GM23338 (cell line): ENCODE measurements around the gene DENND5B. TPM values are rescaled to one million over a fixed set of nuclear protein-coding genes. Genes with fewer than 3 reads are reported as not detected.

ENCODE experiments used
- ATAC-seq: fragments of 200-7000 bp; cut with Tn5 transposase; 3 replicates; pipeline ENCODE4 v1.9.1; 2020
- DNase-seq: peaks from one replicate; pipeline ENCODE4 v3.0.0-alpha.2; 2015; ENCODE audit warnings: low spot score
- H2AFZ ChIP-seq: fragments of 200-600 bp; sonication (generic); 2 replicates; pipeline ENCODE4 v1.8.0; 2016; ENCODE audit warnings: antibody characterized with exemption, mild to moderate bottlenecking, moderate library complexity
- H3F3A ChIP-seq: fragments of 200-600 bp; sonication (generic); replicated peaks from 2 replicates; pipeline ENCODE4 v1.8.0; 2017; ENCODE audit warnings: antibody characterized with exemption, mixed run types, low read depth
- H3K27ac ChIP-seq: fragments of 200-600 bp; sonication (generic); 2 replicates; pipeline ENCODE4 v1.6.1; 2016; ENCODE audit warnings: low read depth
- H3K27me3 ChIP-seq: fragments of 200-600 bp; sonication (generic); 2 replicates; pipeline ENCODE4 v1.8.0; 2016; ENCODE audit warnings: mild to moderate bottlenecking, mixed run types, moderate library complexity; ENCODE audit not compliant: insufficient read depth
- H3K36me3 ChIP-seq: fragments of 200-600 bp; sonication (generic); 2 replicates; pipeline ENCODE4 v1.8.0; 2016; ENCODE audit warnings: mild to moderate bottlenecking; ENCODE audit not compliant: insufficient read depth
- H3K4me1 ChIP-seq: fragments of 200-600 bp; sonication (generic); 2 replicates; pipeline ENCODE4 v1.8.0; 2016; ENCODE audit warnings: mild to moderate bottlenecking, moderate library complexity; ENCODE audit not compliant: insufficient read depth
- H3K4me2 ChIP-seq: fragments of 200-600 bp; sonication (generic); 2 replicates; pipeline ENCODE4 v1.7.1; 2017; ENCODE audit warnings: mixed run types
- H3K4me3 ChIP-seq: fragments of 200-600 bp; sonication (generic); 2 replicates; pipeline ENCODE4 v1.6.1; 2016; ENCODE audit warnings: mixed run types
- H3K79me2 ChIP-seq: fragments of 200-600 bp; sonication (generic); replicated peaks from 2 replicates; pipeline ENCODE4 v1.8.0; 2017; ENCODE audit warnings: mild to moderate bottlenecking; ENCODE audit not compliant: insufficient read depth
- H3K9me2 ChIP-seq: fragments of 200-600 bp; sonication (generic); 2 replicates; pipeline ENCODE4 v1.8.0; 2017; ENCODE audit not compliant: insufficient read depth
- H4K20me1 ChIP-seq: fragments of 200-600 bp; sonication (generic); replicated peaks from 2 replicates; pipeline ENCODE4 v1.8.0; 2017; ENCODE audit warnings: mild to moderate bottlenecking; ENCODE audit not compliant: insufficient read depth
- H3K27ac Mint-ChIP-seq: 2 replicates; pipeline ENCODE4 v1.8.0; 2020; ENCODE audit warnings: inconsistent platforms, mild to moderate bottlenecking, moderate library complexity, mixed read lengths
- H3K27me3 Mint-ChIP-seq: 3 replicates; pipeline ENCODE4 v1.8.0; 2022; ENCODE audit warnings: low read depth, mild to moderate bottlenecking, moderate library complexity, mixed read lengths, inconsistent platforms; ENCODE audit not compliant: insufficient read depth, poor library complexity
- H3K36me3 Mint-ChIP-seq: 3 replicates; pipeline ENCODE4 v1.8.0; 2021; ENCODE audit warnings: low read depth, mild to moderate bottlenecking, inconsistent platforms, moderate library complexity, mixed read lengths
- H3K4me1 Mint-ChIP-seq: 3 replicates; pipeline ENCODE4 v1.8.0; 2020; ENCODE audit warnings: mild to moderate bottlenecking, inconsistent platforms, mixed read lengths
- H3K4me3 Mint-ChIP-seq: 3 replicates; pipeline ENCODE4 v1.8.0; 2021; ENCODE audit warnings: moderate library complexity, mild to moderate bottlenecking, inconsistent platforms, mixed read lengths
- H3K9me3 Mint-ChIP-seq: 3 replicates; pipeline ENCODE4 v1.8.0; 2020; ENCODE audit warnings: moderate library complexity, mild to moderate bottlenecking, inconsistent platforms, mixed read lengths
- ETS1 ChIP-seq: IDR thresholded peaks from 2 replicates; pipeline ENCODE4 v1.6.1; 2016; ENCODE audit warnings: antibody characterized with exemption
- EZH2phosphoT487 ChIP-seq: fragments of 200-600 bp; sonication (generic); IDR thresholded peaks from one replicate; pipeline ENCODE4 v1.8.1; 2018; ENCODE audit warnings: antibody characterized with exemption; ENCODE audit not compliant: unreplicated experiment
- JUNB ChIP-seq: IDR thresholded peaks from one replicate; pipeline ENCODE4 v1.6.1; 2016; ENCODE audit warnings: antibody characterized with exemption; ENCODE audit not compliant: unreplicated experiment
- NANOG ChIP-seq: IDR thresholded peaks from 2 replicates; pipeline ENCODE4 v1.6.1; 2016; ENCODE audit warnings: antibody characterized with exemption, borderline replicate concordance
- ZNF462 ChIP-seq: fragments of 250-450 bp; sonication (Bioruptor Pico); IDR thresholded peaks from 2 replicates; pipeline ENCODE4 v1.5.0; 2020; ENCODE audit warnings: mild to moderate bottlenecking, moderate library complexity
- polyA plus RNA-seq: library from polyadenylated mRNA; unstranded; fragments of >200 nt; fragmentation: Nextera tagmentation; extraction: Ambion mirVana; gene quantifications from 2 replicates; pipeline ENCODE4 v1.2.1, GENCODE V29; 2016
- total RNA-seq: library from RNA; depleted of rRNA; stranded (reverse); fragments of >200 nt; shearing (Covaris generic); gene quantifications from 2 replicates; pipeline ENCODE4 v1.2.3, GENCODE V29; 2014
- TF ChIP-seq, protein P1 (sequence below): IDR thresholded peaks from one replicate; pipeline ENCODE4 v1.6.1; 2018; ENCODE audit warnings: antibody characterized with exemption; ENCODE audit not compliant: unreplicated experiment

Gene DENND5B
- total and polyA plus RNA-seq, 2 experiments from 2014 or later: 6.5 to 17.2 TPM

DNA sequence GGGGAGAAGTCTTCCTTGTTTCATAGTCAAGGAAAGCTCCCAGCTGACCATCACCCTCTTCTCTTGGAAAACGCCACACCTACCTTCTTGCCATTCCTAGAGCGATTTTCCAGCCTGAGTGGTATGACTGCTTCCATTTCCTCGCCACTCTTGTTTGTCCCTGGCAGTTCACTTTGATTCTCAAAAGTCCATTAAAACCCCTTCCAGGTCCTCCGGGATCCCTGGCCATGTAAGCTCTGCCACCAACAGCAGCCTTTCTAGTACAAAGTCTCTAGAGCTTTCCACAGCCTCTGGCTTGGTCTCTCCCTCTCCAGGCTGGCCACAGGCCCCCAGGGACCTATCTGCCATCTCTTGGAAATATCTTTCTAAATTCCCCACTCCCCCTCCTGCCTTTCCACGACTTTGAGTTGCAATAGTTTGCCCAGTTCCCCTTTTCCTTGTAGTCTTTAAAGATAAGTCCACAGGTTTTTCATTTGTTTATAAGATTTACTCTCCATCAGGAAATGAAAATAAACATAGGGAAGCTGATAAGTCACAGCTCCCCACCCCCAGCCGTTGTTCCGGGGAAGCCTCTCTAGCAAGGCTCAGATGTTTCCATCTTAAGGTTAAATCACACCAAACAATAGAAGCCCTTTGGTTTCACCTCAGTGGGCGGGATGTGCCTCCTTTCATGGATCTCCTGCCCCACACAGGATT lies 222.1 kb downstream of the DENND5B start:
- H3F3A ChIP-seq: peaks cover 4% of the 10 kb centered on the region; the same call in 1 of the 2 replicates
- H3K9me2 ChIP-seq: no peaks in the 10 kb centered on the region
- H3K4me1 ChIP-seq: peaks cover 18% of the 10 kb centered on the region; the same call in 1 of the 2 replicates
- Mint-ChIP-seq H3K36me3 (peaks cover 5% of the 10 kb centered on the region), H3K9me3 (peaks cover 3% of the 10 kb centered on the region; the same call in 2 of the 3 replicates), H3K4me1 (peaks cover 49% of the 10 kb centered on the region), H3K4me3 (peak overlapping the region; percentile 70), H3K27me3 (peaks cover 14% of the 10 kb centered on the region), H3K27ac (peak overlapping the region; percentile 99)
- no peaks in the 10 kb centered on the region for H3K36me3 ChIP-seq
- H4K20me1 ChIP-seq: no peaks in the 10 kb centered on the region
- H2AFZ ChIP-seq: no peak overlapping the region
- peak overlapping the region; percentile 55 for H3K4me2 ChIP-seq
- H3K79me2 ChIP-seq: peaks cover 17% of the 10 kb centered on the region
- peak overlapping the region; percentile 99 for H3K27ac ChIP-seq
- DNase-seq: peak; percentile 71
- H3K4me3 ChIP-seq: peak overlapping the region; percentile 45
- 0 out of 2 replicates have a peak, but pooled peaks have one; percentile 46 for TF ChIP-seq ZNF462 (CRISPR knock-in tag)
- no peak for TF ChIP-seq JUNB
- TF ChIP-seq, protein P1, sequence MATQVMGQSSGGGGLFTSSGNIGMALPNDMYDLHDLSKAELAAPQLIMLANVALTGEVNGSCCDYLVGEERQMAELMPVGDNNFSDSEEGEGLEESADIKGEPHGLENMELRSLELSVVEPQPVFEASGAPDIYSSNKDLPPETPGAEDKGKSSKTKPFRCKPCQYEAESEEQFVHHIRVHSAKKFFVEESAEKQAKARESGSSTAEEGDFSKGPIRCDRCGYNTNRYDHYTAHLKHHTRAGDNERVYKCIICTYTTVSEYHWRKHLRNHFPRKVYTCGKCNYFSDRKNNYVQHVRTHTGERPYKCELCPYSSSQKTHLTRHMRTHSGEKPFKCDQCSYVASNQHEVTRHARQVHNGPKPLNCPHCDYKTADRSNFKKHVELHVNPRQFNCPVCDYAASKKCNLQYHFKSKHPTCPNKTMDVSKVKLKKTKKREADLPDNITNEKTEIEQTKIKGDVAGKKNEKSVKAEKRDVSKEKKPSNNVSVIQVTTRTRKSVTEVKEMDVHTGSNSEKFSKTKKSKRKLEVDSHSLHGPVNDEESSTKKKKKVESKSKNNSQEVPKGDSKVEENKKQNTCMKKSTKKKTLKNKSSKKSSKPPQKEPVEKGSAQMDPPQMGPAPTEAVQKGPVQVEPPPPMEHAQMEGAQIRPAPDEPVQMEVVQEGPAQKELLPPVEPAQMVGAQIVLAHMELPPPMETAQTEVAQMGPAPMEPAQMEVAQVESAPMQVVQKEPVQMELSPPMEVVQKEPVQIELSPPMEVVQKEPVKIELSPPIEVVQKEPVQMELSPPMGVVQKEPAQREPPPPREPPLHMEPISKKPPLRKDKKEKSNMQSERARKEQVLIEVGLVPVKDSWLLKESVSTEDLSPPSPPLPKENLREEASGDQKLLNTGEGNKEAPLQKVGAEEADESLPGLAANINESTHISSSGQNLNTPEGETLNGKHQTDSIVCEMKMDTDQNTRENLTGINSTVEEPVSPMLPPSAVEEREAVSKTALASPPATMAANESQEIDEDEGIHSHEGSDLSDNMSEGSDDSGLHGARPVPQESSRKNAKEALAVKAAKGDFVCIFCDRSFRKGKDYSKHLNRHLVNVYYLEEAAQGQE: no peak
- TF ChIP-seq EZH2phosphoT487: no peak
- TF ChIP-seq NANOG: no peak
- no peak for TF ChIP-seq ETS1
- H3K27me3 ChIP-seq: no peaks in the 10 kb centered on the region
- peak; percentile 42 for ATAC-seq
